H9 (cell line): ENCODE data around the gene ARL16. TPM values are rescaled to one million over a fixed set of nuclear protein-coding genes. Genes with fewer than 3 reads are reported as not detected.

Experiments
- DNase-seq: peaks from one replicate; pipeline ENCODE4 v3.0.0-alpha.2; 2017
- H2AFZ ChIP-seq: one replicate; pipeline ENCODE4 v1.6.1; 2013; ENCODE audit warnings: mild to moderate bottlenecking, low read length, control low read depth, moderate library complexity
- H2AK5ac ChIP-seq: 2 replicates; pipeline ENCODE4 v1.6.1; 2013; ENCODE audit warnings: low read length, control low read depth, mixed read lengths; ENCODE audit not compliant: insufficient read length
- H2BK120ac ChIP-seq: one replicate; pipeline ENCODE4 v1.6.1; 2013; ENCODE audit warnings: low read depth, mild to moderate bottlenecking, low read length, control low read depth, inconsistent platforms; ENCODE audit not compliant: poor library complexity, severe bottlenecking
- H2BK12ac ChIP-seq: 2 replicates; pipeline ENCODE4 v1.6.1; 2013; ENCODE audit warnings: low read length, control low read depth, mixed read lengths, low read depth; ENCODE audit not compliant: insufficient read length
- H2BK15ac ChIP-seq: 2 replicates; pipeline ENCODE4 v1.6.1; 2013; ENCODE audit warnings: low read depth, low read length, control low read depth
- H2BK20ac ChIP-seq: one replicate; pipeline ENCODE4 v1.6.1; 2013; ENCODE audit warnings: low read depth, mild to moderate bottlenecking, low read length, control low read depth, inconsistent platforms; ENCODE audit not compliant: poor library complexity, severe bottlenecking
- H2BK5ac ChIP-seq: 2 replicates; pipeline ENCODE4 v1.6.1; 2013; ENCODE audit warnings: low read length, control low read depth, mixed read lengths; ENCODE audit not compliant: insufficient read length
- H3K14ac ChIP-seq: 2 replicates; pipeline ENCODE4 v1.6.1; 2013; ENCODE audit warnings: low read length, control low read depth; ENCODE audit not compliant: insufficient read depth
- H3K18ac ChIP-seq: 2 replicates; pipeline ENCODE4 v1.6.1; 2013; ENCODE audit warnings: low read depth, mild to moderate bottlenecking, mixed read lengths, low read length, control low read depth; ENCODE audit not compliant: insufficient read length
- H3K23ac ChIP-seq: 2 replicates; pipeline ENCODE4 v1.6.1; 2013; ENCODE audit warnings: low read length, control low read depth, mixed read lengths, low read depth; ENCODE audit not compliant: insufficient read length
- H3K23me2 ChIP-seq: 2 replicates; pipeline ENCODE4 v1.6.1; 2013; ENCODE audit warnings: low read depth, mild to moderate bottlenecking, mixed read lengths, low read length, control low read depth; ENCODE audit not compliant: insufficient read length, poor library complexity, severe bottlenecking
- H3K27ac ChIP-seq: 2 replicates; pipeline ENCODE4 v1.5.1; 2013; ENCODE audit warnings: low read length, control low read depth, mixed read lengths, low read depth; ENCODE audit not compliant: insufficient read length
- H3K27me3 ChIP-seq: 2 replicates; pipeline ENCODE4 v1.6.1; 2013; ENCODE audit warnings: low read length, control low read depth, inconsistent platforms; ENCODE audit not compliant: insufficient read depth
- H3K4ac ChIP-seq: 2 replicates; pipeline ENCODE4 v1.6.1; 2013; ENCODE audit warnings: low read depth, mild to moderate bottlenecking, control low read depth, inconsistent platforms, low read length, moderate library complexity
- H3K4me1 ChIP-seq: 2 replicates; pipeline ENCODE4 v1.6.1; 2013; ENCODE audit warnings: low read length, control low read depth, inconsistent platforms; ENCODE audit not compliant: insufficient read depth
- H3K4me2 ChIP-seq: 2 replicates; pipeline ENCODE4 v1.6.1; 2013; ENCODE audit warnings: low read length, control low read depth, mixed read lengths; ENCODE audit not compliant: insufficient read length, insufficient read depth
- H3K56ac ChIP-seq: 2 replicates; pipeline ENCODE4 v1.6.1; 2013; ENCODE audit warnings: low read depth, mild to moderate bottlenecking, mixed read lengths, low read length, control low read depth; ENCODE audit not compliant: insufficient read length
- H3K79me1 ChIP-seq: 2 replicates; pipeline ENCODE4 v1.6.1; 2013; ENCODE audit warnings: low read depth, mild to moderate bottlenecking, moderate library complexity, low read length, control low read depth, inconsistent platforms; ENCODE audit not compliant: insufficient read depth, poor library complexity, severe bottlenecking
- H3K79me2 ChIP-seq: 2 replicates; pipeline ENCODE4 v1.6.1; 2013; ENCODE audit warnings: low read length, control low read depth, inconsistent platforms; ENCODE audit not compliant: insufficient read depth
- H3K9ac ChIP-seq: 2 replicates; pipeline ENCODE4 v1.6.1; 2013; ENCODE audit warnings: low read length, control low read depth, mixed read lengths; ENCODE audit not compliant: insufficient read length; ENCODE audit errors: extremely low read depth
- H3K9me3 ChIP-seq: one replicate; pipeline ENCODE4 v1.6.1; 2013; ENCODE audit warnings: low read depth, low read length, inconsistent platforms; ENCODE audit not compliant: control insufficient read depth
- H3T11ph ChIP-seq: one replicate; pipeline ENCODE4 v1.6.1; 2013; ENCODE audit warnings: mild to moderate bottlenecking, low read length, control low read depth, inconsistent platforms
- H4K20me1 ChIP-seq: one replicate; pipeline ENCODE4 v1.6.1; 2013; ENCODE audit not compliant: control insufficient read depth, insufficient read length, insufficient read depth
- H4K5ac ChIP-seq: 2 replicates; pipeline ENCODE4 v1.6.1; 2013; ENCODE audit warnings: low read depth, mild to moderate bottlenecking, mixed read lengths, low read length, control low read depth; ENCODE audit not compliant: insufficient read length
- H4K8ac ChIP-seq: replicated peaks from 2 replicates; pipeline ENCODE4 v1.6.1; 2013; ENCODE audit warnings: low read length, control low read depth, mixed read lengths, low read depth; ENCODE audit not compliant: insufficient read length
- H4K91ac ChIP-seq: 2 replicates; pipeline ENCODE4 v1.6.1; 2013; ENCODE audit warnings: low read depth, mild to moderate bottlenecking, moderate library complexity, mixed read lengths, low read length, control low read depth; ENCODE audit not compliant: insufficient read length
- H3K27ac Mint-ChIP-seq, 3 experiments: 2 replicates in 2 of 3; 3 replicates in 1 of 3; pipeline ENCODE4 v1.8.0; 2020 to 2021; ENCODE audit warnings: mixed read lengths in 3 of 3, mild to moderate bottlenecking in 1 of 3, moderate library complexity in 1 of 3
- H3K27me3 Mint-ChIP-seq: 2 replicates; pipeline ENCODE4 v1.8.0; 2021; ENCODE audit warnings: low read depth, mild to moderate bottlenecking, moderate library complexity, mixed read lengths
- H3K36me3 Mint-ChIP-seq, 3 experiments: 2 replicates in 2 of 3; 3 replicates in 1 of 3; pipeline ENCODE4 v1.8.0; 2020 to 2021; ENCODE audit warnings: low read depth in 3 of 3, mixed read lengths in 3 of 3; ENCODE audit not compliant: insufficient read depth in 1 of 3
- H3K4me1 Mint-ChIP-seq, 2 experiments: 2 replicates each; pipeline ENCODE4 v1.8.0; 2020; ENCODE audit warnings: mixed read lengths in 2 of 2
- H3K4me3 Mint-ChIP-seq, 2 experiments: 2 replicates in 1 of 2; 3 replicates in 1 of 2; pipeline ENCODE4 v1.8.0; 2020 to 2021; ENCODE audit warnings: mild to moderate bottlenecking in 2 of 2, mixed read lengths in 2 of 2, moderate library complexity in 1 of 2
- H3K9me3 Mint-ChIP-seq, 2 experiments: 2 replicates in 1 of 2; 3 replicates in 1 of 2; pipeline ENCODE4 v1.8.0; 2020; ENCODE audit warnings: mild to moderate bottlenecking in 2 of 2, mixed read lengths in 2 of 2, moderate library complexity in 1 of 2
- CTCF ChIP-seq: fragments of 200-600 bp; sonication (generic); conservative IDR thresholded peaks from 3 replicates; pipeline ENCODE4 v1.8.0; 2021; ENCODE audit warnings: antibody characterized with exemption, mild to moderate bottlenecking
- WGBS: extraction: QIAGEN DNeasy Blood & Tissue Kit; methylation state at CpG from one replicate; pipeline ENCODE4 v1.1.7; 2013; ENCODE audit warnings: missing lambda C conversion rate, low lambda C conversion rate, mixed read lengths; ENCODE audit not compliant: insufficient read length; ENCODE audit errors: extremely low coverage; 5-methylcytosine and 5-hydroxymethylcytosine counted together
- total RNA-seq: library from RNA; stranded (reverse); gene quantifications from 2 replicates; pipeline ENCODE4 v1.2.1, GENCODE V29; 2021

ARL16 gene
- total RNA-seq, 1 experiment from 2014 or later, result 58.6 TPM

DNA sequence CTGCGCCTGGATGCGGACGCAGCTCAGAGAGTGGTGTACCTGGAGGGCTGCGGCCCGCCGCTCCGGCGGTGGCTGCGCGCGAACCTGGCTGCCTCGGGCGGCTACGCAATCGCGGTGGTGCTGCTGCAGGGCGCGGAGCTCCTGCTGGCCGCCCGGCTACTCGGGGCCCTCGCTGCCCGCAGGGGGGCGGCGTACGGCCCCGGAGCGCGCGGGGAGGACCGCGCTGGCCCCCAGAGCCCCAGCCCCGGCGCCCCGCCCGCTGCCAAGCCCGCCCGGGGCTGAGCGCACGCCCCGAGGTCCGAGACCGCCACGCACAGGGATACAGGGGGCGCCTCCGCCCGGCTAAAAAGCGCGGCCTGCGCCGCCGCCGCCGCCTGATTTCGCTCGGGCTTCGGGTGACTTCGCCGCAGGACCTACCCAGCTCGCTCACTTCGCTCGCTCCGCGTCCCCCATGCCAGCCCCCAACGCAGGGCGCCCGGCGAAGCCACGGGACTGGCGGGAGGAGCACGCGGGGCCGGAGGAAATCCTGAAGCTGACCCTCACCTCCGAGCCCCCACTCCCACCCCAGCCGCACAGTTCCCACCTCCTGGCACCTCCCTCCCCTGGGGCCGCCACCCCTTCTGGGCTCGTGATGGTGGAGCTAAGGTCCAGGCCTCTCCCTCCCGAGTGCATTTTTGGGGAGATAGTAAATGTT is 35.4 kb downstream of the ARL16 start:
- H3K23ac ChIP-seq, result no peak overlapping the region
- DNase-seq, result peak; percentile 47
- H2AK5ac ChIP-seq, result no peak overlapping the region
- no peaks in the 10 kb centered on the region for H3K4me1 ChIP-seq
- H2BK120ac ChIP-seq, result no peak overlapping the region
- no peak overlapping the region for H3K18ac ChIP-seq
- Mint-ChIP-seq H3K27ac (no peak overlapping the region), H3K9me3 (no peaks in the 10 kb centered on the region; a peak in 2 of 5 replicates), H3K36me3 (no peaks in the 10 kb centered on the region), H3K4me3 (peak overlapping the region in 1 of 2 experiments; percentile 48; a peak in 2 of 5 replicates), H3K4me1 (peaks cover 8 to 10% of the 10 kb centered on the region in 2 experiments; a peak in 3 of 4 replicates), H3K27me3 (no peaks in the 10 kb centered on the region; the same call in 1 of the 2 replicates)
- no peaks in the 10 kb centered on the region for H3K79me2 ChIP-seq
- no peak overlapping the region for H2AFZ ChIP-seq
- H3K4ac ChIP-seq, result no peak overlapping the region
- no peaks in the 10 kb centered on the region for H3K9me3 ChIP-seq
- no peak overlapping the region for H2BK15ac ChIP-seq
- no peak overlapping the region for H4K5ac ChIP-seq
- no peak overlapping the region for H3T11ph ChIP-seq
- no peaks in the 10 kb centered on the region for H3K23me2 ChIP-seq
- no CpG with 5 or more reads among the region's 78 CpGs for WGBS
- no peak overlapping the region for H4K91ac ChIP-seq
- no peak overlapping the region for H3K9ac ChIP-seq
- H4K20me1 ChIP-seq, result no peaks in the 10 kb centered on the region
- no peak overlapping the region for H3K56ac ChIP-seq
- H3K4me2 ChIP-seq, result no peak overlapping the region
- no peak overlapping the region for H3K14ac ChIP-seq
- H2BK12ac ChIP-seq, result no peak overlapping the region
- no peak overlapping the region for H3K27ac ChIP-seq
- no peak overlapping the region for H2BK5ac ChIP-seq
- H3K27me3 ChIP-seq, result no peaks in the 10 kb centered on the region; the same call in 1 of the 2 replicates
- no peaks in the 10 kb centered on the region for H3K79me1 ChIP-seq
- no peak overlapping the region for H2BK20ac ChIP-seq
- no peak for TF ChIP-seq CTCF
- no peak overlapping the region for H4K8ac ChIP-seq
